Tibial nerve (tissue), 3 donors: ENCODE results near the gene FGF19.

ENCODE experiments used
- CTCF ChIP-seq, 5 experiments: fragments of 200-600 bp in 3 of 5; fragments of 450-650 bp in 2 of 5; sonication (generic) in 3 of 5; IDR thresholded peaks; one replicate each; pipeline ENCODE4 v1.5.1; 2016 to 2019; ENCODE audit warnings: antibody characterized with exemption in 5 of 5, mild to moderate bottlenecking in 3 of 5, moderate library complexity in 2 of 5
- POLR2A ChIP-seq, 2 donors: fragments of 450-650 bp; IDR thresholded peaks; one replicate each; pipeline ENCODE4 v1.6.1; 2017; ENCODE audit warnings: antibody characterized with exemption in 2 of 2, mild to moderate bottlenecking in 2 of 2, moderate library complexity in 2 of 2

GRCh38 chr11:69700278-69701140 lies 3.3 kb downstream of the FGF19 start:
- TF ChIP-seq CTCF (IDR thresholded peaks at IDR 0.05) (no peak), POLR2A (IDR thresholded peaks at IDR 0.05) (no peak)
